Measurements from ENCODE around the gene APOA1.

Gene APOA1

GRCh38 chr11:116823031-116823843 lies 14.2 kb downstream of the APOA1 start, which contains the start of gene APOA4:
TSS of gene APOA4 (minus strand) at chr11:116823304. CDS start at chr11:116823191, 113 bp downstream.
- H3K4me3 ChIP-seq (ENCODE audit: low read depth, low read length), result no peak within 1 kb of the TSS
- TF ChIP-seq MYC (IDR thresholded peaks at IDR 0.05; ENCODE audit: low read depth, low read length) (no peak), MAX (IDR thresholded peaks at IDR 0.05; ENCODE audit: low read depth, low read length) (no peak), POLR2A (IDR thresholded peaks at IDR 0.05; ENCODE audit: extremely low read depth, insufficient read length) (no peak)
- no peak for DNase-seq (ENCODE audit: low read depth)

- no peak for TF ChIP-seq POLR2A (IDR thresholded peaks at IDR 0.05; ENCODE audit: extremely low read depth, insufficient read length)
- no peak for TF ChIP-seq MAX (IDR thresholded peaks at IDR 0.05; ENCODE audit: low read depth, low read length)
- TF ChIP-seq MYC (IDR thresholded peaks at IDR 0.05; ENCODE audit: low read depth, low read length), result no peak
- no peak for TF ChIP-seq CTCF (IDR thresholded peaks at IDR 0.05; ENCODE audit: low read depth, low read length)
- DNase-seq (ENCODE audit: low read depth), result no peak
- H3K4me3 ChIP-seq (ENCODE audit: low read depth, low read length), result no peak overlapping the region
Observed at GRCh38 chr11:116822575-116822974, 14.8 kb downstream of the APOA1 start.

- H3K4me3 ChIP-seq (ENCODE audit: low read depth, low read length), result no peak overlapping the region
- no peak for DNase-seq (ENCODE audit: low read depth)
- TF ChIP-seq CTCF (IDR thresholded peaks at IDR 0.05; ENCODE audit: low read depth, low read length) (no peak), MAX (IDR thresholded peaks at IDR 0.05; ENCODE audit: low read depth, low read length) (no peak), POLR2A (IDR thresholded peaks at IDR 0.05; ENCODE audit: extremely low read depth, insufficient read length) (no peak), MYC (IDR thresholded peaks at IDR 0.05; ENCODE audit: low read depth, low read length) (no peak)
Observed at GRCh38 chr11:116821050-116821918, 16.1 kb downstream of the APOA1 start.

- no peak overlapping the region for H3K4me3 ChIP-seq (ENCODE audit: low read depth, low read length)
- no peak for DNase-seq (ENCODE audit: low read depth)
- TF ChIP-seq MYC (IDR thresholded peaks at IDR 0.05; ENCODE audit: low read depth, low read length) (no peak), CTCF (IDR thresholded peaks at IDR 0.05; ENCODE audit: low read depth, low read length) (no peak), MAX (IDR thresholded peaks at IDR 0.05; ENCODE audit: low read depth, low read length) (no peak), POLR2A (IDR thresholded peaks at IDR 0.05; ENCODE audit: extremely low read depth, insufficient read length) (no peak)
Observed at GRCh38 chr11:116819049-116819448, 18.4 kb downstream of the APOA1 start.

GRCh38 chr11:116814502-116814901 lies 22.9 kb downstream of the APOA1 start:
- DNase-seq (ENCODE audit: low read depth), result no peak
- H3K4me3 ChIP-seq (ENCODE audit: low read depth, low read length), result no peak overlapping the region
- TF ChIP-seq CTCF (IDR thresholded peaks at IDR 0.05; ENCODE audit: low read depth, low read length) (no peak), MAX (IDR thresholded peaks at IDR 0.05; ENCODE audit: low read depth, low read length) (no peak), POLR2A (IDR thresholded peaks at IDR 0.05; ENCODE audit: extremely low read depth, insufficient read length) (no peak), MYC (IDR thresholded peaks at IDR 0.05; ENCODE audit: low read depth, low read length) (no peak)
